K562 (cell line): Measurements from ENCODE around the gene RING1. TPM values are rescaled to one million over a fixed set of nuclear protein-coding genes. Genes with fewer than 3 reads are reported as not detected.
A peak's percentile ranks its signal among the peaks of the same experiment; 100 is the strongest.

Source experiments
- CBX5 ChIP-seq: IDR thresholded peaks from 2 replicates; pipeline ENCODE4 v1.6.1; 2014; ENCODE audit warnings: low read depth, borderline replicate concordance
- DEAF1 ChIP-seq: fragments of 450-650 bp; formaldehyde crosslinking; IDR thresholded peaks from 2 replicates; pipeline ENCODE4 v1.4.0; 2020; ENCODE audit warnings: mild to moderate bottlenecking, moderate library complexity
- HOMEZ ChIP-seq: fragments of 250-450 bp; sonication (Bioruptor Pico); IDR thresholded peaks from 2 replicates; pipeline ENCODE4 v1.4.0; 2020; ENCODE audit warnings: mild to moderate bottlenecking, moderate library complexity
- MBD1 ChIP-seq: fragments of 250-450 bp; sonication (Bioruptor Pico); IDR thresholded peaks from 2 replicates; pipeline ENCODE4 v1.8.0; 2022; ENCODE audit warnings: inconsistent platforms
- PHB ChIP-seq: fragments of 250-450 bp; sonication (Bioruptor Pico); IDR thresholded peaks from 2 replicates; pipeline ENCODE4 v1.5.0; 2021
- POLR3A ChIP-seq: IDR thresholded peaks from 2 replicates; pipeline ENCODE4 v1.6.1; 2011; ENCODE audit warnings: borderline replicate concordance, mild to moderate bottlenecking, moderate library complexity; ENCODE audit not compliant: insufficient read length, insufficient read depth; ENCODE audit errors: extremely low read depth
- RBM34 ChIP-seq: fragments of 200-400 bp; formaldehyde crosslinking; IDR thresholded peaks from 2 replicates; pipeline ENCODE4 v1.6.1; 2018; ENCODE audit warnings: low read length, borderline replicate concordance; ENCODE audit not compliant: insufficient read depth
- SFPQ ChIP-seq: fragments of 200-400 bp; formaldehyde crosslinking; IDR thresholded peaks from 2 replicates; pipeline ENCODE4 v1.6.1; 2017; ENCODE audit warnings: mild to moderate bottlenecking, low read depth, low read length, moderate library complexity
- SRF ChIP-seq, 2 experiments: fragments of 250-450, 450-650 bp in 1 of 2; sonication (Bioruptor Pico) in 1 of 2; sonication (generic) in 1 of 2; formaldehyde crosslinking; IDR thresholded peaks; 2 replicates each; pipeline versions ENCODE4 v1.5.0 to v1.5.1; 2020 to 2022; ENCODE audit warnings: mild to moderate bottlenecking in 1 of 2, missing genetic modification reagents in 1 of 2
- TEAD4 ChIP-seq, 2 experiments: sonication (generic) in 1 of 2; formaldehyde crosslinking in 1 of 2; IDR thresholded peaks; 2 replicates each; pipeline versions ENCODE4 v1.6.1 to v1.8.0; 2012 to 2022; ENCODE audit warnings: borderline replicate concordance in 1 of 2, inconsistent platforms in 1 of 2, low read length in 1 of 2, mild to moderate bottlenecking in 1 of 2, missing genetic modification reagents in 1 of 2
- THAP12 ChIP-seq: fragments of 250-450 bp; sonication (Bioruptor Pico); IDR thresholded peaks from 2 replicates; pipeline ENCODE4 v1.9.0; 2021; ENCODE audit warnings: mild to moderate bottlenecking, inconsistent platforms
- ZBTB12 ChIP-seq: fragments of 250-450 bp; sonication (Bioruptor Pico); IDR thresholded peaks from 2 replicates; pipeline ENCODE4 v1.4.0; 2020
- ZFP30 ChIP-seq: fragments of 250-450 bp; sonication (Bioruptor Pico); IDR thresholded peaks from 2 replicates; pipeline ENCODE4 v1.8.0; 2022; ENCODE audit warnings: moderate library complexity, mild to moderate bottlenecking, inconsistent platforms, borderline replicate concordance
- ZNF77 ChIP-seq: fragments of 250-450 bp; sonication (Bioruptor Pico); IDR thresholded peaks from 2 replicates; pipeline ENCODE4 v1.5.0; 2020
- polyA plus RNA-seq, 8 experiments: library from polyadenylated mRNA; depleted of rRNA in 4 of 8; stranded (reverse) in 5 of 8; unstranded in 3 of 8; fragments of >200 nt; fragmentation: Nextera tagmentation in 2 of 8; fragmentation: Illumina TruSeq in 1 of 8; extraction: Ambion mirVana in 2 of 8; extraction: Trizol in 1 of 8; gene quantifications; 2 replicates each; pipeline versions ENCODE4 v1.2.1 to v1.2.3, GENCODE V29; 2011 to 2014; ENCODE audit warnings: inconsistent platforms in 1 of 8, missing spikeins in 1 of 8
- total RNA-seq, 7 experiments: library from RNA; depleted of rRNA in 6 of 7; stranded (reverse); fragments of >200 nt in 6 of 7; fragmentation: Illumina TruSeq in 2 of 7; extraction: Trizol in 2 of 7; gene quantifications; 2 replicates each; pipeline versions ENCODE4 v1.2.1 to v1.2.3, GENCODE V29; 2011 to 2021; ENCODE audit warnings: low replicate concordance in 1 of 7

RING1 gene
- total and polyA plus RNA-seq, 9 of the 15 experiments (the other 6 are each of a cell fraction or from before 2014, with no cell fraction given), result 4.2 to 59.1 (median 36.9) TPM

DNA sequence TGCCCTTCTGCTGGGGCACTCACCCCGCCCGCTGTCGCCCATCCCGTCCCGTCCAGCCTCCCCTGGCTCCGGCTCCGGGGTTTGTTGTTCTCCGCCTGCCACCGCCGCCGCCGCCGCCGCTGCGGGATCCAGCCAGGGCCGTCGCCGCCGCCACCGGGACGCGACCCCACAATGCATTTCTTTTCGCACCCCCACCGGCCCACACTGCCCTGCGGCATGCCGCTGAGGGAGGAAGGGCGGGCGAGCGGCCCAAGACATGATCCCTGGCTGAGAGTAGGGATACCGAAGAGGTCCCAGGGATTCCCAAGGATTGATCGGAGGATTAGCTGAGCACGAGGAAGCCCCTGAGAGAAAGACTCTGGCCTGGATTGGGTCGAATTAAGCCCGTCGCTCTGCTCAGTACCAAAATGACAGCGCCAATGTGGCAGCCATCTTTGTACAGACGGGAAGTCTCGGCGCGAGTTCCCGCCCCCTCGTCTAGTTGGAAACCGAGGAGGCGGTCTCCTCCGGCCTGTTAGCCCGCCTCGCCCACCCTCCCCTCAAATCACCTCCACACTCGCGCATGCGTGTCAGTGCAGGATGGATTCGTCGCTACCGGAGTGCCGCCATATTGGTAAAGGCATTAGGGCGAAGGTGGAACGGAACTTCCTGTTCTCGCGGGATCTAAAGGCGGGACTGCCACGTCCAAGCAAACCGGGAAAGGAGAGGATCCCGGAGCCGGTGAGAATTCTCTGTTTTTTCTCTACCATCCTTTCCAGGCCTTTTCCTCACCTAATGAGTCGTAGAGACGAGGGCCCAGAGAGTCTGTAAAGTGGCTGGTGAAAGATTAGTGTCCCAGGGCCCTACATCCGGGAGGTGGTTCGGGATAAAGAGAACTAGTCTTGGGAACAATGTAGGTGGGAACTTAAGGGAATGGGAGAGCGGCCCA is 7.8 kb upstream of the RING1 start, which contains the start of the genes RXRB and SLC39A7 (continued):
- TF ChIP-seq SFPQ (no peak), CBX5 (no peak), PHB (CRISPR knock-in tag) (no peak), POLR3A (no peak), TEAD4 (IDR thresholded peaks at IDR 0.05; ENCODE audit: low read length) (peak; percentile 15; the same call in 1 of the 2 replicates), TEAD4 (CRISPR knock-in tag; IDR thresholded peaks at IDR 0.05; ENCODE audit: borderline replicate concordance) (no peak), RBM34 (no peak), ZNF77 (CRISPR knock-in tag) (no peak), ZFP30 (CRISPR knock-in tag) (no peak), ZBTB12 (CRISPR knock-in tag) (peak; percentile 23; the same call in 1 of the 2 replicates), THAP12 (CRISPR knock-in tag) (no peak), MBD1 (CRISPR knock-in tag) (no peak), SRF (CRISPR knock-in tag; IDR thresholded peaks at IDR 0.05) (0 out of 4 replicates have a peak, but pooled peaks of 1 of the 2 experiments have one; percentile 12), DEAF1 (CRISPR knock-in tag) (peak; percentile 43), HOMEZ (CRISPR knock-in tag) (no peak)
